Cardiac muscle cell (in vitro differentiated cells and primary cell): Measurements from ENCODE around the gene CD47. TPM values are rescaled to one million over a fixed set of nuclear protein-coding genes. Genes with fewer than 3 reads are reported as not detected.

Source experiments
- DNase-seq, 2 donors: peaks; one replicate each; pipeline versions ENCODE4 v3.0.0 to v3.0.0-alpha.2; 2010 to 2017; ENCODE audit warnings: low read depth in 1 of 2, low spot score in 1 of 2
- H3K27ac ChIP-seq: fragments of 200-600 bp; sonication (generic); 2 replicates; pipeline ENCODE4 v1.5.1; 2016
- H3K27me3 ChIP-seq: fragments of 200-600 bp; sonication (generic); 2 replicates; pipeline ENCODE4 v1.6.0; 2016; ENCODE audit warnings: control low read depth
- H3K36me3 ChIP-seq: fragments of 200-600 bp; sonication (generic); 2 replicates; pipeline ENCODE4 v1.5.1; 2016; ENCODE audit warnings: control low read depth
- H3K4me1 ChIP-seq: fragments of 200-600 bp; sonication (generic); 2 replicates; pipeline ENCODE4 v1.8.1; 2017; ENCODE audit warnings: low read depth, mild to moderate bottlenecking, mixed run types
- H3K4me3 ChIP-seq: fragments of 200-600 bp; sonication (generic); 2 replicates; pipeline ENCODE4 v1.5.1; 2016; ENCODE audit warnings: mild to moderate bottlenecking
- H3K9me3 ChIP-seq: fragments of 200-600 bp; sonication (generic); 2 replicates; pipeline ENCODE4 v1.5.1; 2017; ENCODE audit warnings: low read depth, mild to moderate bottlenecking, control low read depth
- polyA plus RNA-seq: library from polyadenylated mRNA; unstranded; fragments of >200 nt; fragmentation: Nextera tagmentation; extraction: Ambion mirVana; gene quantifications from 2 replicates; pipeline ENCODE4 v1.2.1, GENCODE V29; 2016
- total RNA-seq: library from RNA; depleted of rRNA; stranded (reverse); fragments of >200 nt; gene quantifications from 2 replicates; pipeline ENCODE4 v1.2.3, GENCODE V29; 2016
- TF ChIP-seq, protein P1 (sequence below): IDR thresholded peaks from 2 replicates; pipeline ENCODE4 v1.5.1; 2012; ENCODE audit warnings: low read depth, mild to moderate bottlenecking, low read length

The CD47 gene
- total and polyA plus RNA-seq, 2 experiments from 2014 or later: 33.2 to 34.9 TPM

DNA sequence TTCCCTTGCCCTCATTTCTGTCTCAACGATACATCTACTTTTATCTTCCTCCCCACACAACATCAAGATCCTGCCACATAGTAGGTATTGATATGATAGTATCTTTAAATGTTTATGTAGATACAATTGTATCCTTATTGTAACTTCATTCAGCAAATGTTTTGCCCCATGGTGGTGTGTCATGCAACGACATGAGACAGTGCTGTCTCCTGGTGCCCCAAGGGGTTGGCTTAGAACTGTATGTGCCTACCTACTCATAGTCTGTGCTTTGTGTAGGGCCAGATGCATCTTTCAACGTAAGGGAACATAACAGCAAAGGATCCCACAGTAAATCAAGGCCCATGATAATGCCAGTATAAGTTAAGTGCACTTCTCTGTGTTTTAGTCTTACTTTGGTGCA, 2.8 kb upstream of the CD47 start:
- Histone ChIP-seq H3K27ac (no peak overlapping the region), H3K4me1 (no peaks in the 10 kb centered on the region), H3K27me3 (peaks cover 29% of the 10 kb centered on the region), H3K36me3 (no peaks in the 10 kb centered on the region), H3K4me3 (no peak overlapping the region), H3K9me3 (no peaks in the 10 kb centered on the region)
- TF ChIP-seq, protein P1, sequence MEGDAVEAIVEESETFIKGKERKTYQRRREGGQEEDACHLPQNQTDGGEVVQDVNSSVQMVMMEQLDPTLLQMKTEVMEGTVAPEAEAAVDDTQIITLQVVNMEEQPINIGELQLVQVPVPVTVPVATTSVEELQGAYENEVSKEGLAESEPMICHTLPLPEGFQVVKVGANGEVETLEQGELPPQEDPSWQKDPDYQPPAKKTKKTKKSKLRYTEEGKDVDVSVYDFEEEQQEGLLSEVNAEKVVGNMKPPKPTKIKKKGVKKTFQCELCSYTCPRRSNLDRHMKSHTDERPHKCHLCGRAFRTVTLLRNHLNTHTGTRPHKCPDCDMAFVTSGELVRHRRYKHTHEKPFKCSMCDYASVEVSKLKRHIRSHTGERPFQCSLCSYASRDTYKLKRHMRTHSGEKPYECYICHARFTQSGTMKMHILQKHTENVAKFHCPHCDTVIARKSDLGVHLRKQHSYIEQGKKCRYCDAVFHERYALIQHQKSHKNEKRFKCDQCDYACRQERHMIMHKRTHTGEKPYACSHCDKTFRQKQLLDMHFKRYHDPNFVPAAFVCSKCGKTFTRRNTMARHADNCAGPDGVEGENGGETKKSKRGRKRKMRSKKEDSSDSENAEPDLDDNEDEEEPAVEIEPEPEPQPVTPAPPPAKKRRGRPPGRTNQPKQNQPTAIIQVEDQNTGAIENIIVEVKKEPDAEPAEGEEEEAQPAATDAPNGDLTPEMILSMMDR: no peak
- no peak for DNase-seq

DNA sequence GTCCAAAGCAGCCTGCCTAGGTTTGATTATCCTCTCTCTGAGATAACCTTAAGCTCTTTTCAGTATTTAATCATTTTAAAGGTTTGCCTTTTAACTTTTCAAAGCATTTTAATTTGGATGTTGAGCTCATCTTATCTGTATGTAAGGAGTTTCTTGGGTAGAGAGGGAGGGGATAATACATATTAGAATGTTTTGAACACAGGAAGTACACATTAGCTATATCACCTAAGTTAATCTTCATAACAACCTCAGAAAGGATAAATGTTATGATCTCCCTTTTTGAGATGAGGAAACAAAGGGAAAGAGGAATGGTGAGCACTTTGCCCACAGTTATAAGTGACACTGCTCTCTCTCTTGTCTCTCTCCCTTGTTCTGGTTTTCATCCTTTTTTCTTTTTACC, 2.2 kb upstream of the CD47 start:
- DNase-seq: no peak
- Histone ChIP-seq H3K4me1 (no peaks in the 10 kb centered on the region), H3K9me3 (no peaks in the 10 kb centered on the region), H3K27ac (no peak overlapping the region), H3K27me3 (peaks cover 29% of the 10 kb centered on the region), H3K36me3 (no peaks in the 10 kb centered on the region), H3K4me3 (no peak overlapping the region)
- TF ChIP-seq, protein P1: no peak

DNA sequence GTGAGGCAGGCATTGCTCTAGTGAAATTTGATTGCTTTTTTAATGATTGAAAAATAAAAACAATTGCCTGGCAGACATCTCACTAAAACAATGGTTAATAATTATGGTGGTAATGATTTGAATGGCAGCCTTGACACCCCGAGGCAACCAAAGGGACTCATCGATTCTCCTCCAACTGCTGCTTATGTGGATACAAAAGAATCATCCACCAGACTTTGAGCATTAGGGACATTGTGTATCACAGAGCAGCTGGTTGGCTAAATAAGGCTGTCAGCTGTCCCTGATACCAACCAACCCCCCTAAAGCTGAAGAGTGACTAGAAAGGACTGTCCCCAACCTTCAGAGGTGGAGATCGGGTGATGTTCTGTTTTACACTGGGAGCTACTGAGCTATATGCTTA, 1.7 kb upstream of the CD47 start:
- Histone ChIP-seq H3K4me1 (no peaks in the 10 kb centered on the region), H3K36me3 (no peaks in the 10 kb centered on the region), H3K4me3 (no peak overlapping the region), H3K27ac (no peak overlapping the region), H3K27me3 (peaks cover 29% of the 10 kb centered on the region), H3K9me3 (no peaks in the 10 kb centered on the region)
- DNase-seq: no peak
- TF ChIP-seq, protein P1: no peak

DNA sequence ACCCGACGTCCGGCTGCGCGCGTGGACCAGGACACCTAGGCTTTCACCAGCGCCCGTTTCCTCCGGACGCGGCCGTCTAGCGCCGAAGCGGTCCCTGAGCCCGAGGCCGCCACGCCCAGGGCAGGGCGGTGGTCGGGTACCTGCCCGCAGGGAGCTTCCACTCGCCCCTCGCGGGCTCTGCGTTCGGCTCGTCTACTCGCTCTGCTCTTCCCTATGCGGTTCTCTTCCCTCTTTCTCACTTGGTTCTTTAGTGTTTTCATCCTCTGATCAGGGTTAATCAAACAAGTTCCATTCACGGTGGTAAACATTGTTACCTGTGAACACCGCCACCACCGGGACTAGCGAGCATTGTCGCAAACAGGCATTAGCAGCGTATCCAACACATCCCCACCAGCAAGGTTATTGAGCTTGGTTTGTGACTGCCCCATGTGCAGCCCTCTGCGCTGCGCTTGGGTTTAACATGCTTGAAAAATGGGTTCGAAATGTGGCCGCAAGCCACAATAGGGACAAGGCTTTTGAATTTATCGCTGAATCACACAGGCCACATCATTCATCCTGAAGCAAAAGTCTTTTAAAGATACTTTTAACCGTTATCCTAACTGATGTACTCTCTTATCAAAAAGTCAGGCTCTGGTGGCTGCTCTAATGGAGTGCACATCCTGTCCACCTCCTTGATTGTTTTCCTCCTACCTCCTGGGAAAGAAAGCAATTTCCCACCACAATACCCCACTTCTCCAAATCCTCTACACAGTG, 843 bp upstream of the CD47 start:
- Histone ChIP-seq H3K27ac (no peak overlapping the region), H3K4me1 (no peaks in the 10 kb centered on the region), H3K4me3 (peak overlapping the region; percentile 53), H3K36me3 (no peaks in the 10 kb centered on the region), H3K27me3 (peaks cover 29% of the 10 kb centered on the region), H3K9me3 (no peaks in the 10 kb centered on the region)
- TF ChIP-seq, protein P1: no peak
- DNase-seq: no peak

DNA sequence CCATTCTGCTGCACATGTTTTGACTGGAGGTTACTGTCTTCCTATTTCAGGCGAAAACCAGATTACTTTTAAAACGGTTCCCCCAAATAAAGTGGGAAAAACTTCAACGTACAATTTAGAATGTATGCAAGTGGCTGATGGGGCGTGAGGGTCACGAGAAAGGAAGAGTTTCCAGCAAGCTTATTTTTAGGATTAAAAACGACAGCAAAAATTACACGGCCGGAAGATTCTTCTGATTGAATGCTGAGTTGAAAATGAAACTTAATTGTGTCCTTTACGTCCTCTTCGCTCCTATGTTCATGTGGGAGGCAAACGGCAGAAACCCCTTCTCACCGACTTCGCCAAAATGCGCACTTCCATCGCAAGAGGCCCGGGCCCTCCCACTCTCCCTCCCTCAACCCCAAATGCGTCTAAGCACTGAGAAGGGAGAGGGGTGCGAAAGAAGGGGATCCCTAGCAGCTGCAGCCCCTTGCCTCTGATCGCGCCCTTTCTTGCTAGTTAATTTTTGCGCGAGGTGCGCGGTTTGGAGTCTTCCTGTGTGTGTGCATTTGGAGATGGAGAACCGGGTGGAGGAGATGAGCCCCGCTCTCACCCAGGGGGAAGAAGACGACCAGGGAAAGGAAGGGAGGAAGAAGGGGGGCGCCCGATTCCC, 656 bp downstream of the CD47 start:
- H3K4me1 ChIP-seq: no peaks in the 10 kb centered on the region
- H3K27ac ChIP-seq: no peak overlapping the region
- peaks cover 29% of the 10 kb centered on the region for H3K27me3 ChIP-seq
- TF ChIP-seq, protein P1: no peak
- H3K36me3 ChIP-seq: no peaks in the 10 kb centered on the region
- peak in 1 of 2 donors; percentile 55 for DNase-seq
- H3K9me3 ChIP-seq: no peaks in the 10 kb centered on the region
- H3K4me3 ChIP-seq: peak overlapping the region; percentile 53
